ENCODE measurements around the gene HEBP2. TPM values are rescaled to one million over a fixed set of nuclear protein-coding genes. Genes with fewer than 3 reads are reported as not detected.
"Not testable (repeated sequence)": the region's sequence is repeated elsewhere in the genome, so short reads cannot be mapped to it uniquely, and the experiment has no call there.

Gene HEBP2, protein sequence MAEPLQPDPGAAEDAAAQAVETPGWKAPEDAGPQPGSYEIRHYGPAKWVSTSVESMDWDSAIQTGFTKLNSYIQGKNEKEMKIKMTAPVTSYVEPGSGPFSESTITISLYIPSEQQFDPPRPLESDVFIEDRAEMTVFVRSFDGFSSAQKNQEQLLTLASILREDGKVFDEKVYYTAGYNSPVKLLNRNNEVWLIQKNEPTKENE
- 162 TPM for total RNA-seq

DNA sequence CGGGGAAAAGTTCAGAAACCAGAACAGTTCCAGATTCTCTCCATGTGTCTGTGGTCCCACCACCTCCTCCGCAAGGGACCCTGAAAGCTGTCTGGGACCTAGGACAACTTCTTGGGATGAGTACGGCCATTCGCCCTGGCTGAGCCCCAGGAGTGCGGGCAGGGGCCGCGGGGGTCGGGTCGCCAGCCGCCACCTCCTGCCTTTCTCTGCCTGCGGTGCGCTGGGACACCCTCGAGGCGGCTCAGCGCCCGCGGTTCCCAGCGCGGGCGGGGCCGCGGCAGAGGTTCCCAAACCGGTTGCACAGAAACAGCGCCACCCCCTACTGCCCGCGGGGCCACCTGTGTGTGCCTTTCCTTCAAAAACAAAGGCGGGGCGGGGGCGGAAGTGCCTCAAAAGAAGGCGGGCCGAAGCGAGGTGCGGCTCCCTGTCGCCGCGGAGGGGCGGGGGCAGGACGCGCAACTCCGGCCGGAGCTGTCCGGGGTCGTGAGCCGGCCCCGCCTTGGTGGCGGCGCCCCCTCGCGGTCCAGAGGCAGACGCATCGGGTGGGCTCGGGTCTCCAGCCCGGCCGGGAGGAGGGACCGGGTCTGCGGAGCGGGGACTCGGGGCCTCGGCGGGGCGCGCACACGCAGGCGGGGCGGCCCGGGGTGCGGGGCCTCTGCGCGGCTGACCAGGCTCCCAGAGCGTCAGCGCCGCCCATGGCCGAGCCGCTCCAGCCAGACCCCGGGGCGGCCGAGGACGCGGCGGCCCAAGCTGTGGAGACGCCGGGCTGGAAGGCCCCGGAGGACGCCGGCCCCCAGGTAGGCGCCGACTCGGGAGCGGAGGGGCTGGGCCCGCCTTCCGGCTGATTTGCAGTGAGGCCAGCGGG lies at the start of gene HEBP2:
Gene HEBP2, plus strand, starts transcription at position 423 of the 865 bp plus-strand sequence. Its CDS starts 273 bp downstream, at position 696.
- peak; percentile 95 for ATAC-seq

GRCh38 chr6:138357928-138358327 lies 46.1 kb upstream of the HEBP2 start:
- ATAC-seq: no peak

GRCh38 chr6:138368684-138369083 lies 35.3 kb upstream of the HEBP2 start:
- not testable (repeated sequence) for ATAC-seq

DNA sequence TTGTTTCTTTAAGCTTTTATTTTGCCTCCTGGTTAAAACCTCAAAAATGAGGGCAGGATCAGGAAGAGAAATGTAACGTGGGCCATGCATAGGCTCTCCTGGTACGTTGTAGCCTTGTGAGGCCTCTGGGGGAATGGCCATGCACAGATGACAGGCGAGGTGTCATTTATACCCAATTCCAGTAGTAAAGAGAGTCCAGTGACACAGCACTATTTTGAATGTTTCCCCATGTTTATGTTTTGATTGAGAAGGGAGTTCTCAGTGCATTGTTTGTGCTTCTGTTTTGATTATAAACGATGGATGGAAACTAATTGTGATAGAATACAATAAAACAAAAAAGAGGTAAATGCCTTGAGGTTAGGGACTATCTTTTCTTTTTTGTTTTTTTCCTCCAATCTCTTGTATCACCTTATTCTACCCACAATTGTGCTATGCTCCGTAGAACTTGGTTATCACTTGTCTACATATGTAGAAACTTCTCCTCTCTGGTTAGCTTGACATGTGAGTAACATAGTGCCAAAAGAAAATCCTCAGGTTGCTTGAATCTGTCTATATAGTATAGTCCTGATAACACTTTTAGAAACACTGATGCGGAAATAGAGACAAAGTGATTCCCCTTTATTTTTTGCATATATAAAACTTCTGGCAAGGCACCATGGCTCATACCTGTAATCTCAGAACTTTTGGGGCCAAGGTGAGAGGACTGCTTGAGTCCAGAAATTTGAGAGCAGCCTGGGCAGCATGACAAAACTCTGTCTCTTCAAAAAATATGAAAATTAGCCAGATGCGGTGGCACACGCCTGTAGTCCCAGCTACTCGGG lies 33.2 kb upstream of the HEBP2 start:
- no peak for ATAC-seq

DNA sequence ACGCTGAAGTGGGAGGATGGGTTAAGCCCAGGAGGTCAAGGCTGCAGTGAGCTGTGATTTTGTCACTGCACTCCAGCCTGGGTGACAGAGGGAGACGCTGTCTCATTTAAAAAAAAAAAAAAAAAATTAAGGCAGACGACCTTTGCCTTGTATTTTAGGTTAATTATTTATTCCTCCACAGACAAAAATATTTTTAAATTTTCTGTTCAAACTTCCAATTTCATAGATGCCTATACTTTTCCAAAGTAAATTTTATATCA lies 32.6 kb upstream of the HEBP2 start:
- ATAC-seq: no peak

GRCh38 chr6:138371720-138372119 lies 32.3 kb upstream of the HEBP2 start:
- ATAC-seq: no peak

GRCh38 chr6:138372711-138373463 lies 31.1 kb upstream of the HEBP2 start:
- no peak for ATAC-seq

- no peak for ATAC-seq
These were observed 29.8 kb upstream of the HEBP2 start for GRCh38 chr6:138374230-138374629.

DNA sequence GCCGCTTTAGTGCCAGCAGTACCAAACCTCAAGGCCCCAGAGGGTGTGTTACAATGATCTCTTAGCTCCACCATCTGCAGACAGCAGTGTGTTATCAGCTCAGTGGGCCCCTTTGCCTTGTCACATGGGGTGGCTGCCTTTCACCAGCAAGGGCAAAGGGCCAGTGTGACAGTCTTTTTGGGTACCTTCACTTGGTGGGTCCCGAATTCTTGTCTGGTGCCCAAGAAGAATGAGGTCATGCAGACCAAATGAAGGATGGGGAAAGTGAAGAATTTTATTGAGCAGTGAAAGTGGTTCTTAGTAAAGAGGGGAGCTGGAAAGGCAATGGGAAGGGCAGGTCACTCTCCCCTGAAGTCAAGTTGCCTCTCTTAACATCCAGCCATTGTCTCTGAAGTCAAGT lies 29.2 kb upstream of the HEBP2 start:
- no peak for ATAC-seq

DNA sequence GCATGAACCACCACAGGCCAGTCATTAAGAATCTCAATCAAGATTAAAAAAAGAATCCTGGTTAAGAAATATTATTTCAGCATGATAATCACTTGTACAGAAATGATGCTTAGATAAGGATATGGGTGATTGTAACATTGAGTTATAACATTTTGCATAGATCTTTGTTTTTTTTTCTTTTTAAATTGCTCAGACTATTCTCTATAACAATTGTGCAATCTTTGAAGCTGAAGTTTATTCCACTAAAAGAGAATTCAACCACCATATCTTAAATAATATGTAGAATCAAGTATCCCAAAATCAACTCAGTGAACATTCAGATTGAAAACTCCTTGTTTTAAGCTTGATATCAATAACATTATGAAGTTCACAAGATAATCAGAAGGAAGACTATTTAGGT lies 27.0 kb upstream of the HEBP2 start:
- no peak for ATAC-seq

DNA sequence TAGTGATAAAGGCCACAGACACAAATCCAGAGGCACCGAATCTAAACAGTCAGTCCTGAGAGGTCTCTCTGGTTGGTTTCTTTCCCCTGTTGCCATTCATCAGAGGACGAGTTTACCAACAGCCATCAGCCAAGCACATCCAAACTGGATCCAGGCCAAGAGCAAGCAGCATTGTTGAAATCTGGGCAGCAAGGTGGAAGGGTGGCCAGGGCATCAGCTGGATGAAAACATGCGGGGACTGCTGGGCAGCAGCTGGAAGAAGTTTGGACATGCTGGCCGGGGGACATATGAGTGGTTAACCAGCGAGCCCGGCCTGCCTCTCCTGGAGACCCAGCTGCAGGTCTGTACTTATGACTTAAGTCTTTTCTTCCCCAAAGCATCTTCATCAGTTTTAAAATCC lies 26.2 kb upstream of the HEBP2 start, which contains the start of gene SMIM28:
Gene SMIM28, plus strand, starts transcription at position 62 of the 400 bp plus-strand sequence. Its CDS starts 168 bp downstream, at position 230.
- no peak for ATAC-seq

DNA sequence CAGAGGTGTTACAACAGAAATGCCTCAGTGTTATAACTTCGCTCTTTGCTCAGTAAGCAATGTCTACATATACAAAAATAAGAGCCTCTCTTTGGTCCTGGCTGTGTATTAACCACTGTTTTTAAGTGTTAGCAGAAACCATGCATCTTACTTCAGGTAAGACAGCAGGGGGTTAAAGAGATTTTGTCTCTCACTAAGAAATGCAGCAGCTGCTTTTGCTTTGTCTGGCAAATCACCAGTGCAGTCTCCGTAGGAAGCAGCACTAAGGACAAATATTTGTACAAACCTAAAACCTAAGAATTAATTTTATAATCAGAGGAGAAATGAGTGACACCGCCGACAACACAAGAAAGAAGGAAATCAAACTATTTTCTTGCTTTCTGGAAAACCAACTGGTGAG lies 25.6 kb upstream of the HEBP2 start:
- ATAC-seq: no peak

DNA sequence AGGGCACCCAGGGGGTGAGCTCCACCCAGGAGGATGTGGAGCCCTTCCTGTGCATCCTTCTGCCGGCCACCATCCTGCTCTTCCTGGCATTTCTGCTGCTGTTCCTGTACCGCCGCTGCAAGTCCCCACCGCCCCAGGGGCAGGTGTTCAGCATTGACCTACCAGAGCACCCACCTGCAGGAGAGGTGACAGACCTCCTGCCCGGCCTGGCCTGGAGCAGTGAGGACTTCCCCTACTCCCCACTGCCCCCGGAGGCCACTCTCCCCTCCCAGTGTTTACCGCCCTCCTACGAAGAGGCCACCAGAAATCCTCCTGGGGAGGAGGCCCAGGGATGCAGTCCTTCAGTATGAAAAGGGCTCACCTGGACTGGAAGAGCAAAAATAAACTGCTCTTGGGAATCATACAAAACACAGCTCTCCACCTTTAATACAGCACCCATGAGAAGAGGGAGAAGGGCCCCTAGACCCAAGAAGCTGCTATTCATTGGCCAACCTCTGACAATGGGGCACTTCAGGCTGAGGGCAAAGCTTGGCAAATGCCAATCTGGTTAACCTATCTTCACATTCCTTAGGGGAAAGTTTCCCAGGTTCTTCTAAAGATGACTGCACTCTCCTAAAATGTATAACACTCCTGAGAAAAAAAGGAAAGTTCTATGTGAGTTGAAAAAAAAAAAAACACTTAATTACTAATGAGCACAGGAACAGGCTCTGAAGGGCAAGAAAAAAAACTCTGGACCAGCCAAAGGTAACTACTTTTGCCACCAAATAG lies 21.3 kb upstream of the HEBP2 start:
- ATAC-seq: no peak

- no peak for ATAC-seq
These were observed 20.2 kb upstream of the HEBP2 start for GRCh38 chr6:138383776-138384175.

DNA sequence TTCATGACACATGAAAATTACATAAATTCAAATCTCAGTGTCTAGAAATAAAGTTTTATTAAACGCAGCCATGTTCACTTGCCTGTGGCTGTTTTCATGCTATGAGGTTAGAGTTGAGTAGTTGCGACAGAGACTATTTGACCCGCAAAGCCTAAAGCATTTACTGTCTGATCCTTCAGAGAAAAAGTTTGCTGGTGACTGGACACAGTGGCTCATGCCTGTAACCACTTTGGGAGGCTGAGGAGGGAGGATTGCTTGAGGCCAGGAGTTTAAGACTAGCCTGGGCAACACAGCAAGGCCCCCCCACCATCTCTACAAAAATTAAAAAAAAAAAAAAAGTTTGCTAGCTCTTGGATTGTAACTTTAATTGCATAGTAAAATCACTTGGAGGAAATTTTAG lies 17.1 kb upstream of the HEBP2 start:
- no peak for ATAC-seq

DNA sequence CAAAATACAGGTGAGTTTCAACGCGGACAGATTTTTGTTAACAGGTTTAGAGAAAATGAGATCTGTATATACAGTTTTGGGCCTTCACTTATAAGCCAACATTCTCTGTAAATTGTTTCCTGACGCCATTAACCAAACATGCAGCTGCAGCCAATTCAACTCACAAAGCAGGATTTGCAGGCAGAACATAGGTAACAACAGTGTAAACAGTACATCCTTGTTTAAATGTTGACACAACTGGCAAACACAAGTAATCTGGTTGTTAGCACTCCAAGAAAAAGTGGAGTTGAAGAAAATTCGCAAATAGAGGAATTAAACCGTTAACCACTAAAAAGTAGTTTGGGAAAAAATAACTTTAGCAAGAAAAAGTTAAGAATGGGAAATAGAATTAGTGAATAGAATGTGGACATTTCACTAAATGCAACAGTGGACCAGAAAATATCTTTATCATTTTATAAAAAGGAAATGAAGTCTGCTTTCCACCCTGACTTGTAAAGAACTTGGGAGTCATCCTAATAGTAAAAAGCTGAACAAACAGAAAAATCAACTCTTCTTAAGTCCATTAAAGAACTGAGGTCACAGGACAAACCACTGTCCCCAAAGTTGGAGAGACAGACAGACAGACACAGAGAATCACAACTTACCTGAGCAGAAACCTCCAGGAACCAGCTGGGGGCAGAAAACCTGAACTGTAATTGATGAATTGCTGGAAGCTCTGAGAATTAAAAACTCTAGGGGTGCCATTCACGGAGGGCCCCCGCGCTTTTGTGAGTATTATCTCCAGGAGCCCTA lies 16.2 kb upstream of the HEBP2 start:
- no peak for ATAC-seq

- no peak for ATAC-seq
These were observed 14.5 kb upstream of the HEBP2 start for GRCh38 chr6:138389551-138389950.

GRCh38 chr6:138393871-138394783 lies 9.9 kb upstream of the HEBP2 start:
- no peak for ATAC-seq

- ATAC-seq: no peak
These were observed 7.3 kb upstream of the HEBP2 start for GRCh38 chr6:138396709-138397108.

All from esophagus mucosa (tissue), 1 donor.